Loucy (cell line): ENCODE measurements around the gene CACUL1.

ENCODE experiments used
- H2AFZ ChIP-seq: fragments of 200-600 bp; sonication (generic); 2 replicates; pipeline ENCODE4 v1.6.0; 2016; ENCODE audit warnings: antibody characterized with exemption, mild to moderate bottlenecking, low read length, moderate library complexity
- H3F3A ChIP-seq: fragments of 200-600 bp; 2 replicates; pipeline ENCODE4 v1.6.0; 2016; ENCODE audit warnings: antibody characterized with exemption, low read depth, mild to moderate bottlenecking
- H3K27me3 ChIP-seq: fragments of 200-600 bp; sonication (generic); 2 replicates; pipeline ENCODE4 v1.6.1; 2014; ENCODE audit warnings: low read length, mild to moderate bottlenecking; ENCODE audit not compliant: insufficient read depth, poor library complexity, severe bottlenecking
- H3K36me3 ChIP-seq: fragments of 200-600 bp; sonication (generic); 2 replicates; pipeline ENCODE4 v1.6.1; 2016; ENCODE audit warnings: low read length; ENCODE audit not compliant: insufficient read depth
- H3K4me1 ChIP-seq: fragments of 200-600 bp; sonication (generic); 2 replicates; pipeline ENCODE4 v1.5.1; 2014; ENCODE audit warnings: low read length, mild to moderate bottlenecking; ENCODE audit not compliant: insufficient read depth, poor library complexity, severe bottlenecking
- H3K4me2 ChIP-seq: fragments of 200-600 bp; sonication (generic); 2 replicates; pipeline ENCODE4 v1.6.0; 2014; ENCODE audit warnings: antibody characterized with exemption, low read length, low read depth, mild to moderate bottlenecking; ENCODE audit not compliant: poor library complexity, severe bottlenecking
- H3K4me3 ChIP-seq: fragments of 200-600 bp; sonication (generic); 2 replicates; pipeline ENCODE4 v1.5.1; 2014; ENCODE audit warnings: low read length, mild to moderate bottlenecking, mixed read lengths; ENCODE audit not compliant: poor library complexity, severe bottlenecking
- H3K79me2 ChIP-seq: fragments of 200-600 bp; sonication (generic); 2 replicates; pipeline ENCODE4 v1.6.1; 2014; ENCODE audit warnings: low read length; ENCODE audit not compliant: insufficient read depth
- H3K9ac ChIP-seq: fragments of 200-600 bp; sonication (generic); 2 replicates; pipeline ENCODE4 v1.6.0; 2014; ENCODE audit warnings: mild to moderate bottlenecking, low read depth, low read length, moderate library complexity; ENCODE audit not compliant: poor library complexity, severe bottlenecking
- H3K9me2 ChIP-seq: fragments of 200-600 bp; sonication (generic); replicated peaks from 2 replicates; pipeline ENCODE4 v1.6.1; 2016; ENCODE audit warnings: low read depth, low read length, mixed read lengths
- H3K9me3 ChIP-seq: fragments of 200-600 bp; sonication (generic); 2 replicates; pipeline ENCODE4 v1.6.1; 2014; ENCODE audit warnings: mild to moderate bottlenecking, antibody characterized with exemption, low read length, low read depth; ENCODE audit not compliant: insufficient read depth
- H4K20me1 ChIP-seq: fragments of 200-600 bp; sonication (generic); 2 replicates; pipeline ENCODE4 v1.6.0; 2014; ENCODE audit warnings: antibody characterized with exemption, low read length, mild to moderate bottlenecking; ENCODE audit not compliant: insufficient read depth, poor library complexity, severe bottlenecking
- CTCF ChIP-seq: fragments of 200-600 bp; sonication (generic); conservative IDR thresholded peaks from 2 replicates; pipeline ENCODE4 v1.5.1; 2014; ENCODE audit warnings: mild to moderate bottlenecking, antibody characterized with exemption, low read length
- EZH2phosphoT487 ChIP-seq: fragments of 200-600 bp; IDR thresholded peaks from 2 replicates; pipeline ENCODE4 v1.6.1; 2018; ENCODE audit warnings: antibody characterized with exemption, mild to moderate bottlenecking, moderate library complexity, borderline replicate concordance

The CACUL1 gene

GRCh38 chr10:118629211-118629610, 125.6 kb downstream of the CACUL1 start:
- H3K4me3 ChIP-seq: no peak overlapping the region
- no peaks in the 10 kb centered on the region for H3K36me3 ChIP-seq
- H3K79me2 ChIP-seq: no peaks in the 10 kb centered on the region
- no peaks in the 10 kb centered on the region for H3K9me3 ChIP-seq
- H4K20me1 ChIP-seq: no peaks in the 10 kb centered on the region
- H3F3A ChIP-seq: no peaks in the 10 kb centered on the region
- no peaks in the 10 kb centered on the region for H3K9me2 ChIP-seq
- no peak overlapping the region for H3K4me2 ChIP-seq
- no peak overlapping the region for H2AFZ ChIP-seq
- TF ChIP-seq CTCF (no peak), EZH2phosphoT487 (no peak)
- H3K4me1 ChIP-seq: no peaks in the 10 kb centered on the region
- no peak overlapping the region for H3K9ac ChIP-seq
- H3K27me3 ChIP-seq: no peaks in the 10 kb centered on the region

GRCh38 chr10:118628397-118628796, 126.4 kb downstream of the CACUL1 start:
- TF ChIP-seq CTCF (no peak), EZH2phosphoT487 (no peak)
- Histone ChIP-seq H3K4me3 (no peak overlapping the region), H3K9me3 (no peaks in the 10 kb centered on the region), H4K20me1 (no peaks in the 10 kb centered on the region), H3K27me3 (no peaks in the 10 kb centered on the region), H3K9me2 (no peaks in the 10 kb centered on the region), H3K36me3 (no peaks in the 10 kb centered on the region), H3K9ac (no peak overlapping the region), H3F3A (no peaks in the 10 kb centered on the region), H2AFZ (no peak overlapping the region), H3K79me2 (no peaks in the 10 kb centered on the region), H3K4me1 (no peaks in the 10 kb centered on the region), H3K4me2 (no peak overlapping the region)

GRCh38 chr10:118626953-118627352, 127.8 kb downstream of the CACUL1 start:
- H3K36me3 ChIP-seq: no peaks in the 10 kb centered on the region
- H3K27me3 ChIP-seq: no peaks in the 10 kb centered on the region
- no peaks in the 10 kb centered on the region for H3F3A ChIP-seq
- TF ChIP-seq CTCF (peak; percentile 45; the same call in 1 of the 2 replicates), EZH2phosphoT487 (no peak)
- no peak overlapping the region for H3K4me2 ChIP-seq
- H2AFZ ChIP-seq: no peak overlapping the region
- H3K9me2 ChIP-seq: no peaks in the 10 kb centered on the region
- no peaks in the 10 kb centered on the region for H3K79me2 ChIP-seq
- H3K9me3 ChIP-seq: no peaks in the 10 kb centered on the region
- H3K4me1 ChIP-seq: no peaks in the 10 kb centered on the region
- no peak overlapping the region for H3K4me3 ChIP-seq
- H4K20me1 ChIP-seq: no peaks in the 10 kb centered on the region
- no peak overlapping the region for H3K9ac ChIP-seq
